Activated CD8-positive, alpha-beta memory T cell treated with anti-CD3 and anti-CD28 coated beads for 1 hour (primary cell): ENCODE measurements around the gene GPR3.
"Not testable (repeated sequence)": the region's sequence is repeated elsewhere in the genome, so short reads cannot be mapped to it uniquely, and the experiment has no call there.

Source experiments
- DNase-seq, 2 donors: peaks; one replicate each; pipeline ENCODE4 v3.0.0-alpha.2; 2020; ENCODE audit warnings: low read depth in 1 of 2; ENCODE audit errors: extremely low read depth in 1 of 2

Gene GPR3

GRCh38 chr1:27418326-27419185 is 26.1 kb downstream of the GPR3 start:
- no peak for DNase-seq

DNA sequence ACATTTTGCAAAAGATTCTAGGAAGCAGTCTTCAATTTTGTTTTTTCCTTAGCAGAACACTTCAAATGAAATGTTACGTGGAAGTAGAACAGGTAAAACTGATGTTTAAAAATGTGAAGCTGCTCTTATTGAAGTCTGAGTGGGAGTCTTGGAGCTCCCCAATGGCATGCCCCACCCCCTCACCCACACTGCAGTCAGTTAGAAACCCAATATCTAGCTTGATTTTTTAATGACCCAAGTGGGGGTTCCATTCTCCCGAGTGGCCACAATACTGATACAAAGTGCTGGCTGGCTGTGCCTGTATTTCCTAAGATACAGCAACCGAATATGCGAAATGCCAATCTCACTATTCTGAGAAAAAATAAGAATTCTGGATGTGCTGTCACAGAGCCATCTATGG is 31.3 kb downstream of the GPR3 start:
- no peak for DNase-seq

DNA sequence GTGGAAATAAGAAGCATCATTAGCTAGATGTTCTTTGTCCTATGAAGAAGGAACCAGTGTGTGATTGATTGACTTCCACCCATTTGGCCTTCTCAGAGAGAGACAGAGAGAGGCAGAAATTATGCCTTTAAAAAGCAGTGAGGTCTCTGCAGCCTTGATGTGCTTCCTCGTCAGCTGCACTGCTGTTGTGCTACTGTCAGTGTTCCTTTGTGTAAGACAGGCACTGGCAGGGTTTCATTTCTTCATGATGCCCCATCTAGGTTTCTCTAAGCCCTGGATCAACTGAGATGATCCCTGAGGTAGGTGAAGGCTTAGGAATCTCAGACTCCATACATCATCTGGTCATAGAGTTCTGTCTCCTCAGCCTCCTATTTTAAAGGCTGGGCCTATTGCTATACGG is 34.9 kb downstream of the GPR3 start:
- DNase-seq = no peak

DNA sequence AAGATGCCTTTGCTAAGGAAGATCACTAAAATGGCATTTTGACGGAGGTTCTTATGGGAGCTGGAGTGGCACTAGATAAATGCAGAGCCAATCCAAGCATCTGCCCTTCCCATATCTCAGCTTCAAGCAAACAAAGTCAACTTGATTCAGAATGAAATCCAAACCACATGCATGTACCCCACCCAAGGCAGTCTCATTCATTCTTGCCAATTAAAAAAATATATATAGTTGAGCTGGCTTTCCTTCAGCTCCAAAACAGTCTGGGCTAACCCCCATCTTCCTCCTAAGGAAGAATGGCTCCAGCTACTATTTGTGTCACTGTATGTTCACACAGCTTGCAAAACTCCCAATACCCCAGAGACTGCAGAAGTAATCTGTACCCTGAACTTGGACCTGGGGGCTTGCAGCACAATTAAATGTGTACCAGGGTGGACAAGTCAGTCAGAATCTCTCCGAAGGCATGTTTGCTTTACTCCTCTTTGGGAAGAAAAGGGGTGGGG is 35.4 kb downstream of the GPR3 start:
- no peak for DNase-seq

- DNase-seq = no peak
These were observed 36.0 kb downstream of the GPR3 start for GRCh38 chr1:27428316-27429028.

DNA sequence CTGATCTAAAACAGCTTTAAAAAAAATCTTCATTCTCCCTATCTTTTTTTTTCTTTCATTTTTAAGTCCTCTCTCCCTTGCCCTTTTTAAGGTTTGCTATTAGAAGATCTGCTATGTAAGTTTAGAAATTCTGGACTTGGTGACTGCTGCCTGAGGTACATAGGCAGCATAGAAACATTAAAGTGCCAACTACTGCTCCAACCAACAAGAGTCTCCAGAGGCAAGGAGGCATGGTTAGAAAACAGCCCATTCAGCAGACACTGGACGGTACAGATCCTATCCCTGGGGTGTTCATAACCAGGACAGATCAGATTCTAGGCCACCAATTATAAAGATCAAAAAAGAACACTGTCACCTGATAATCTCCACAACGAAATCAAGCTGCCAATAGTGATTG is 36.6 kb downstream of the GPR3 start:
- DNase-seq = no peak

GRCh38 chr1:27430903-27431600 is 38.6 kb downstream of the GPR3 start:
- DNase-seq = no peak

GRCh38 chr1:27431601-27431940 is 39.1 kb downstream of the GPR3 start:
- no peak for DNase-seq

- DNase-seq = not testable (repeated sequence)
These were observed 40.3 kb downstream of the GPR3 start for GRCh38 chr1:27432725-27433124.

DNA sequence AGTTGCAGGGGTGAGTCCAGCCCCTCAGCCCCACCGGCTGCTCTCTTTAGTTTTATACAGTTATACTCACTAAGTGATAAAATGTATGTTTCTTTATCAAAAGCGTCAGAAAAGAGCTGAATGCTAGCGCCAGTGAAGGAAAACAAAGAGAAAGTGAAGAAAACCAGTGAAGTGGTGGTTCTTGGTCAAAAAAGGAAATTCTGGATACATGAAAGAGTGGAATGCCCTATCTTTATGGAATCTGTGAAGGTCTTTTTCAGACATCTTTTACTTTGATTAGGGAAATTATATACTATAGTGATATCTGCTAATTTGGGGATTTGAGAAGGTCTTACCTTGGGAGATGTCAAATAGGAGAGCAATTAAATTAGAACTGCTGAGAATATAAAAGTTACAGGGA is 41.3 kb downstream of the GPR3 start:
- DNase-seq = no peak

DNA sequence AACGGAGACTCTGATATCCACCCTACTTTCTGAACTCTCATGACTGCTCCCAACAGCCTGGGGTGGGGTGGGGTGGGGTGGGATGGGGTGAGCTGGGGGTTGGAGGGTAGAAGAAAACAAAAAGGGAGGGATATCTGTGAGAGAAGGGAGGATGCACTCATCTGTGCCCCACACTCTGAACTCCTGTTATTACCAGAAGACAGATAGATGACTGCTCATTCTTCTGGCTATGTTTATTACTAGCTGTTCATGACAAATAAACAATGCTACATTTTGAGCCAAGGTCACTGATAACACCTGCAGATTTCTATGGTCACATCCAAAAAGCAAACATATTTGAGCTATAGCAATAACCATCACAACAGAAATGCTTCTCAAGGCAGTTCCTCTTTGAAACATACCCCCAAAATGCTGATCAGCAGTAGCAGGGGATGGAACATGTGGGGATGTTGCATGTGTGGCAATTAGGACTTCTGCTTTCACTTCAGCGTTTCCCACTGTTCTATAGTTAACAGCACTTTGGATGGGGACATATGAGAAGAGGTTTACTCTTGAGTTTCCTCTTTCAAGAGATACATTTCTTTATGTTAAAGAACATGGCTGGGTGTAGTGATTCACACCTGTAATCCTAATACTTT is 43.3 kb downstream of the GPR3 start:
- no peak for DNase-seq

- DNase-seq = no peak
These were observed 44.1 kb downstream of the GPR3 start for GRCh38 chr1:27436204-27437159.

DNA sequence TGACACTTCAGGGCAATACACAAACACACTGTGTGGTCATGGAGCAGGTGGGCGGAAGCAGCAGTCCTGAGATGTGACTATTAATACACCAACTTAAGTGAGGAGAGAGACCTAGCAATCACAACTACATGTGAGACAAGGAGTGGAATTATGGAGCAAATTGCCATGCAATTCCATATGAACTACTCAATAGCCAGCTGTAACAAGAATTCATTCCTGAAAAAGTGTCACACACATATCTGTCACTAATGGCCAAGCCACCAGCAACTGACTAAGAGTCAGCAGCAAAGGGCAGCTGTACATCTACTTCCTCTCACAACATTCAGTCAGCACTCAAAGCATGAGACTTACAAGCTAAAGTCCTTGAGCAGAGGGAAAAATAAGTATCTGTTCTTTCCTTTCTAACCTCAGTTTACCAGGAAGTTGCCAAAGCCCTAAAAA is 46.2 kb downstream of the GPR3 start:
- DNase-seq = no peak

- no peak for DNase-seq
These were observed 46.7 kb downstream of the GPR3 start for GRCh38 chr1:27439150-27439549.

DNA sequence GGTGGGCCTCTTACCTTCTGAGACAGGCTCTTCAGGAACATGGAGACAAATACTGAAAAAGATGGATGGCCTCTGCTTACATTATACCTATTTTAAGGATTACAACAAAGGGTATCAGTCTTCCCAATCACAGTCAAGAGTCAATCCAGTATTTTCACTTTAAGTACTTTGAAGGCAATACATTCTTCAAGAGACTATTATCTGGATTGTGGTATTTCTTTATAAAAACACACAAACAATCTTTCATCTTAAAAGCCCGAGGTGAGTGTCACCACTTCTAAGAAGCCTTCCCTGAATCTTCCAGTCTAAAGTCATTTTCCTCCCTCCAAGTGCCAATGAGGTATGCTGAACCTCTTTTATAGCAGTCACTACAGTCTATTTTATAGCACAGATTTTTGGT is 52.2 kb downstream of the GPR3 start:
- DNase-seq = no peak
